ENCODE measurements around the gene CFAP97D2.

DNA sequence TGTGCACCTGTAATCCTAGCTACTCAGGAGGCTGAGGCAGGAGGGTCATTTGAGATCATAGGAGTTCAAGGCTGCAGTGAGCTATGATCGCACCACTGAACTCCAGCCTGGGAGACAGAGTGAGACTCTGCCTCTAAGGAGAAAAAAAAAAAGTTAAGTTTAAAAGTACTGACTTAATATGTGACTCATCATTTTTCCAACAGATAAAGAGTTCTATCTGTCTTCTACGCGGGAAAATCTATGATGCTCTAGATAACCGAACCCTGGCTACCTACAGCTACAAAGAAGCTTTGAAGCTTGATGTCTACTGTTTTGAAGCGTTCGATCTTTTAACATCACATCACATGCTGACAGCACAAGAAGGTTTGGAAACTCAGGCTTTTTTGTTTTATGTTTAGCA, 62.9 kb downstream of the CFAP97D2 start:
- TF ChIP-seq, protein P1, sequence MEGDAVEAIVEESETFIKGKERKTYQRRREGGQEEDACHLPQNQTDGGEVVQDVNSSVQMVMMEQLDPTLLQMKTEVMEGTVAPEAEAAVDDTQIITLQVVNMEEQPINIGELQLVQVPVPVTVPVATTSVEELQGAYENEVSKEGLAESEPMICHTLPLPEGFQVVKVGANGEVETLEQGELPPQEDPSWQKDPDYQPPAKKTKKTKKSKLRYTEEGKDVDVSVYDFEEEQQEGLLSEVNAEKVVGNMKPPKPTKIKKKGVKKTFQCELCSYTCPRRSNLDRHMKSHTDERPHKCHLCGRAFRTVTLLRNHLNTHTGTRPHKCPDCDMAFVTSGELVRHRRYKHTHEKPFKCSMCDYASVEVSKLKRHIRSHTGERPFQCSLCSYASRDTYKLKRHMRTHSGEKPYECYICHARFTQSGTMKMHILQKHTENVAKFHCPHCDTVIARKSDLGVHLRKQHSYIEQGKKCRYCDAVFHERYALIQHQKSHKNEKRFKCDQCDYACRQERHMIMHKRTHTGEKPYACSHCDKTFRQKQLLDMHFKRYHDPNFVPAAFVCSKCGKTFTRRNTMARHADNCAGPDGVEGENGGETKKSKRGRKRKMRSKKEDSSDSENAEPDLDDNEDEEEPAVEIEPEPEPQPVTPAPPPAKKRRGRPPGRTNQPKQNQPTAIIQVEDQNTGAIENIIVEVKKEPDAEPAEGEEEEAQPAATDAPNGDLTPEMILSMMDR (optimal IDR thresholded peaks at IDR 0.05 in 1 of 3, IDR thresholded peaks at IDR 0.05 in 1 of 3, conservative IDR thresholded peaks at IDR 0.05 in 1 of 3; ENCODE audit: extremely low read depth in 1 of 3, insufficient read depth in 2 of 3, low read length in 3 of 3): no peak
- no peak for TF ChIP-seq EZH2 (IDR thresholded peaks at IDR 0.05; ENCODE audit: low read length)

Measured in keratinocyte (primary cell).